ENCODE results near the gene CRTC1. TPM values are rescaled to one million over a fixed set of nuclear protein-coding genes. Genes with fewer than 3 reads are reported as not detected.
A peak's percentile ranks its signal among the peaks of the same experiment; 100 is the strongest.

Gene CRTC1
- total and polyA plus RNA-seq, 8 donors = 5.2 to 18.1 (median 7.5) TPM

- no peaks in the 10 kb centered on the region for H3K9me3 ChIP-seq
- H3K4me3 ChIP-seq = no peak overlapping the region
- intact Hi-C loops (cut with DNase I) = no loop called here
- no peaks in the 10 kb centered on the region for H3K27me3 ChIP-seq
- DNase-seq (peak in 2 of 6 donors; percentile 36 to 40), ATAC-seq (peak in 3 of 4 donors; percentile 41 to 65 (median 55)), FAIRE-seq (no peak)
- H3K4me1 ChIP-seq = no peaks in the 10 kb centered on the region
- WGBS, 2 donors = 66 to 73% methylated on average over 28 of the region's 28 CpGs
- H3K27ac ChIP-seq = no peak overlapping the region
- no peaks in the 10 kb centered on the region for H3K36me3 ChIP-seq
- no peak for TF ChIP-seq CTCF (IDR thresholded peaks at IDR 0.05)
These were observed 27.7 kb downstream of the CRTC1 start for GRCh38 chr19:18710996-18711751.

- 81 to 82% methylated on average over 3 of the region's 3 CpGs for WGBS, 2 donors
- DNase-seq = no peak
- Histone ChIP-seq H3K27me3 (no peaks in the 10 kb centered on the region), H3K36me3 (no peaks in the 10 kb centered on the region), H3K4me1 (no peaks in the 10 kb centered on the region), H3K9me3 (no peaks in the 10 kb centered on the region), H3K27ac (no peak overlapping the region), H3K4me3 (no peak overlapping the region)
- intact Hi-C loops (cut with DNase I) = no loop called here
- no peak for FAIRE-seq
- ATAC-seq = no peak
- TF ChIP-seq CTCF (IDR thresholded peaks at IDR 0.05) = no peak
These were observed 28.4 kb downstream of the CRTC1 start for GRCh38 chr19:18711893-18712292.

- ATAC-seq (no peak), DNase-seq (no peak), FAIRE-seq (no peak)
- 82 to 84% methylated on average over 5 of the region's 5 CpGs for WGBS, 2 donors
- no peak for TF ChIP-seq CTCF (IDR thresholded peaks at IDR 0.05)
- intact Hi-C loops (cut with DNase I) = no loop called here
- Histone ChIP-seq H3K4me3 (no peak overlapping the region), H3K27ac (no peak overlapping the region), H3K27me3 (no peaks in the 10 kb centered on the region), H3K36me3 (no peaks in the 10 kb centered on the region), H3K9me3 (no peaks in the 10 kb centered on the region), H3K4me1 (no peaks in the 10 kb centered on the region)
These were observed 29.5 kb downstream of the CRTC1 start for GRCh38 chr19:18712981-18713380.

DNA sequence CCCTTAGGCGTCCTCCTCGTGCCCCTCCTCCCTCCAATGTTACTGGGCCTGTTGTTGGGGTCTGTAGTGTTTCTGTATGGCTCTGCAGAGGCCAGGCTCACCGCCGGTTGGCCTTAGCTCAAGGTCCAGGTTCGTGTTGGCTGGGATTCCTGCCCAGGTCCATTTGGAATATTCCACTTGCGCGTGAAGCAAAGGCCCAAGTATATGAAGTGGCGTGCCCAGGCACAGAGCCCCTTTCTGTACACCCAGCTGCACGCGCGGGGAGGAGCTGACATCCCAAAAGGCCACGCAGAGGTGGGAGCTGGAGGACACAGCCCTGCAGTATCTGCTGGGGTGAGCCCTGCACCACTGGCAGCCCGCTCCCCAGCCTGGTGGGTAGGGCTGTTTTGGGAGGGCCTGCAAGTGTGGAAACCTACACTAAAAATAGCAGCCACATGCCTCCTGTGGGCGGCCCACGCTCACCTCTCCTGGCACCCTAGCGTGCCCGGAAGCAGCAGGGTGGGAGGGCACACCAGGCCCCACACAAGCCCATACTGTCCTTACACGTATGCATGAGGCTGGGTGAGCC is 30.2 kb downstream of the CRTC1 start:
- DNase-seq (no peak), FAIRE-seq (no peak), ATAC-seq (no peak)
- Histone ChIP-seq H3K27me3 (no peaks in the 10 kb centered on the region), H3K9me3 (no peaks in the 10 kb centered on the region), H3K27ac (no peak overlapping the region), H3K36me3 (no peaks in the 10 kb centered on the region), H3K4me3 (no peak overlapping the region), H3K4me1 (no peaks in the 10 kb centered on the region)
- 88 to 89% methylated on average over 18 of the region's 18 CpGs for WGBS, 2 donors
- intact Hi-C loops (cut with DNase I) = no loop called here
- no peak for TF ChIP-seq CTCF (IDR thresholded peaks at IDR 0.05)

GRCh38 chr19:18715416-18715815 is 31.9 kb downstream of the CRTC1 start:
- FAIRE-seq (no peak), ATAC-seq (no peak), DNase-seq (no peak)
- Histone ChIP-seq H3K27ac (no peak overlapping the region), H3K27me3 (no peaks in the 10 kb centered on the region), H3K36me3 (no peaks in the 10 kb centered on the region), H3K9me3 (no peaks in the 10 kb centered on the region), H3K4me1 (no peaks in the 10 kb centered on the region), H3K4me3 (no peak overlapping the region)
- WGBS, 2 donors = 84 to 86% methylated on average over 5 of the region's 5 CpGs
- intact Hi-C loops (cut with DNase I) = no loop called here
- no peak for TF ChIP-seq CTCF (IDR thresholded peaks at IDR 0.05)

Measured in pancreas (tissue), 10 donors.